HepG2 (cell line): ENCODE data around the gene EGFR. TPM values are rescaled to one million over a fixed set of nuclear protein-coding genes. Genes with fewer than 3 reads are reported as not detected.

Source experiments
- AFF4 ChIP-seq: sonication (generic); formaldehyde crosslinking; IDR thresholded peaks from 2 replicates; pipeline ENCODE4 v1.4.0; 2020; ENCODE audit warnings: missing genetic modification reagents
- AGO1 ChIP-seq: fragments of 200-400 bp; formaldehyde crosslinking; IDR thresholded peaks from 2 replicates; pipeline ENCODE4 v1.6.1; 2017; ENCODE audit warnings: mild to moderate bottlenecking, low read depth, low read length, moderate library complexity; ENCODE audit not compliant: poor library complexity, severe bottlenecking
- ARID3A ChIP-seq: IDR thresholded peaks from 2 replicates; pipeline ENCODE4 v1.6.1; 2012; ENCODE audit warnings: low read depth, low read length, improper control_type of control experiment
- CBX5 ChIP-seq: sonication (generic); formaldehyde crosslinking; IDR thresholded peaks from 2 replicates; pipeline ENCODE4 v1.4.0; 2020; ENCODE audit warnings: missing genetic modification reagents, borderline replicate concordance
- EHMT2 ChIP-seq: fragments of 200-600 bp; sonication (generic); IDR thresholded peaks from 2 replicates; pipeline ENCODE4 v1.7.0; 2017; ENCODE audit warnings: antibody characterized with exemption, low read depth, low read length, borderline replicate concordance
- EZH2 ChIP-seq: conservative IDR thresholded peaks from 2 replicates; pipeline ENCODE4 v1.6.1; 2012; ENCODE audit warnings: mild to moderate bottlenecking, low read depth, low read length, moderate library complexity
- FIP1L1 ChIP-seq: fragments of 200-400 bp; formaldehyde crosslinking; IDR thresholded peaks from 2 replicates; pipeline ENCODE4 v1.6.1; 2018; ENCODE audit warnings: low read depth, mild to moderate bottlenecking, low read length, moderate library complexity, borderline replicate concordance; ENCODE audit not compliant: insufficient read depth
- FOXA3 ChIP-seq: IDR thresholded peaks from 2 replicates; pipeline ENCODE4 v1.6.1; 2016; ENCODE audit warnings: missing genetic modification reagents, missing compliant biosample characterization
- HNRNPK ChIP-seq: fragments of 200-400 bp; formaldehyde crosslinking; IDR thresholded peaks from 2 replicates; pipeline ENCODE4 v1.6.1; 2018; ENCODE audit warnings: low read length, low read depth, moderate library complexity, mild to moderate bottlenecking; ENCODE audit not compliant: poor library complexity, severe bottlenecking
- HOXA3 ChIP-seq: sonication (generic); formaldehyde crosslinking; IDR thresholded peaks from 2 replicates; pipeline ENCODE4 v1.5.0; 2020; ENCODE audit warnings: missing genetic modification reagents
- MLXIP ChIP-seq: sonication (generic); formaldehyde crosslinking; IDR thresholded peaks from 2 replicates; pipeline ENCODE4 v1.9.0; 2021; ENCODE audit warnings: missing genetic modification reagents, borderline replicate concordance
- NCOA5 ChIP-seq: sonication (generic); formaldehyde crosslinking; IDR thresholded peaks from 2 replicates; pipeline ENCODE4 v1.4.0; 2020; ENCODE audit warnings: missing genetic modification reagents
- NCOR1 ChIP-seq: fragments of 200-600 bp; sonication (generic); IDR thresholded peaks from 2 replicates; pipeline ENCODE4 v1.7.0; 2017; ENCODE audit warnings: antibody characterized with exemption, low read length, borderline replicate concordance
- NFRKB ChIP-seq: fragments of 450-650 bp; IDR thresholded peaks from 2 replicates; pipeline ENCODE4 v1.6.1; 2017
- RCOR2 ChIP-seq: IDR thresholded peaks from 2 replicates; pipeline ENCODE4 v1.6.1; 2016; ENCODE audit warnings: missing biosample characterization, missing genetic modification reagents
- RXRB ChIP-seq: IDR thresholded peaks from 2 replicates; pipeline ENCODE4 v1.6.1; 2016; ENCODE audit warnings: borderline replicate concordance, missing genetic modification reagents, missing compliant biosample characterization
- SALL1 ChIP-seq: sonication (generic); formaldehyde crosslinking; IDR thresholded peaks from 2 replicates; pipeline ENCODE4 v1.8.0; 2022; ENCODE audit warnings: mild to moderate bottlenecking, missing genetic modification reagents
- SRSF1 ChIP-seq: fragments of 200-400 bp; formaldehyde crosslinking; optimal IDR thresholded peaks from 2 replicates; pipeline ENCODE3; 2017; ENCODE audit warnings: mild to moderate bottlenecking, low read depth, low read length, moderate library complexity
- TCF7 ChIP-seq: sonication (generic); IDR thresholded peaks from 2 replicates; pipeline ENCODE4 v1.6.1; 2016; ENCODE audit warnings: antibody characterized with exemption, low read depth
- ZNF549 ChIP-seq: sonication (generic); formaldehyde crosslinking; IDR thresholded peaks from 2 replicates; pipeline ENCODE4 v1.5.0; 2020; ENCODE audit warnings: missing genetic modification reagents
- ZNF720 ChIP-seq: sonication (generic); formaldehyde crosslinking; IDR thresholded peaks from 2 replicates; pipeline ENCODE4 v1.4.0; 2020; ENCODE audit warnings: missing genetic modification reagents
- ZNF790 ChIP-seq: sonication (generic); formaldehyde crosslinking; IDR thresholded peaks from 2 replicates; pipeline ENCODE4 v1.8.0; 2022; ENCODE audit warnings: missing genetic modification reagents, mild to moderate bottlenecking, borderline replicate concordance
- ZSCAN12 ChIP-seq: sonication (generic); formaldehyde crosslinking; IDR thresholded peaks from 2 replicates; pipeline ENCODE4 v1.9.0; 2021; ENCODE audit warnings: mild to moderate bottlenecking, missing genetic modification reagents
- polyA plus RNA-seq, 8 experiments: library from polyadenylated mRNA; depleted of rRNA in 3 of 8; stranded (reverse) in 7 of 8; unstranded in 1 of 8; fragments of >200 nt; fragmentation: Illumina TruSeq in 4 of 8; extraction: Trizol in 4 of 8; gene quantifications; 2 replicates each; pipeline versions ENCODE4 v1.2.1 to v1.2.3, GENCODE V29; 2011 to 2016; ENCODE audit warnings: low read depth in 4 of 8, missing spikeins in 1 of 8, mixed read lengths in 1 of 8; ENCODE audit not compliant: insufficient read depth in 1 of 8
- total RNA-seq, 5 experiments: library from RNA; depleted of rRNA; stranded (reverse); fragments of >200 nt; fragmentation: Illumina TruSeq; extraction: Trizol; gene quantifications; 2 replicates each; pipeline ENCODE4 v1.2.3, GENCODE V29; 2016; ENCODE audit warnings: low read depth in 1 of 5

The EGFR gene
- total and polyA plus RNA-seq, 2 of the 13 experiments (the other 11 are each of a cell fraction or from before 2014, with no cell fraction given), result 7.0 to 10.0 TPM

- no peak for TF ChIP-seq TCF7
- no peak for TF ChIP-seq NFRKB
- TF ChIP-seq ZNF549 (CRISPR knock-in tag), result no peak
- TF ChIP-seq FOXA3, result 0 out of 2 replicates have a peak, but pooled peaks have one; percentile 10
- TF ChIP-seq ARID3A, result no peak
- no peak for TF ChIP-seq NCOA5 (CRISPR knock-in tag)
- no peak for TF ChIP-seq FIP1L1
- no peak for TF ChIP-seq ZNF720 (CRISPR knock-in tag)
- TF ChIP-seq HOXA3, result no peak; the same call in 1 of the 2 replicates
- TF ChIP-seq HNRNPK, result no peak
- TF ChIP-seq MLXIP (CRISPR knock-in tag), result no peak
- no peak for TF ChIP-seq ZNF790 (CRISPR knock-in tag)
- TF ChIP-seq ZSCAN12 (CRISPR knock-in tag), result no peak
- no peak for TF ChIP-seq AGO1
- TF ChIP-seq RXRB (CRISPR knock-in tag), result no peak
- no peak for TF ChIP-seq EHMT2
- no peak for TF ChIP-seq EZH2
- no peak for TF ChIP-seq CBX5 (CRISPR knock-in tag)
- no peak for TF ChIP-seq RCOR2 (CRISPR knock-in tag)
- TF ChIP-seq SALL1 (CRISPR knock-in tag), result peak; percentile 39
- no peak for TF ChIP-seq NCOR1
- no peak for TF ChIP-seq AFF4 (CRISPR knock-in tag)
- TF ChIP-seq SRSF1, result no peak
Measured at GRCh38 chr7:55133630-55134358, 115.0 kb downstream of the EGFR start (continued).
